Mesodermal cell (in vitro differentiated cells): ENCODE measurements around the gene XAGE1A.
"Not testable (repeated sequence)": the region's sequence is repeated elsewhere in the genome, so short reads cannot be mapped to it uniquely, and the experiment has no call there.

Source experiments
- H3K27ac ChIP-seq: 2 replicates; pipeline ENCODE4 v1.7.0; 2013; ENCODE audit warnings: mild to moderate bottlenecking, low read depth, low read length, moderate library complexity; ENCODE audit not compliant: severe bottlenecking
- H3K36me3 ChIP-seq: 2 replicates; pipeline ENCODE4 v1.7.1; 2013; ENCODE audit warnings: mild to moderate bottlenecking, low read length, moderate library complexity; ENCODE audit not compliant: control insufficient read depth, insufficient read depth
- H3K4me1 ChIP-seq: one replicate; pipeline ENCODE4 v1.7.1; 2013; ENCODE audit warnings: mild to moderate bottlenecking, low read length; ENCODE audit not compliant: insufficient read depth, control insufficient read depth, poor library complexity, severe bottlenecking
- H3K4me3 ChIP-seq: 2 replicates; pipeline ENCODE4 v1.7.0; 2013; ENCODE audit warnings: low read length, control low read depth, mild to moderate bottlenecking; ENCODE audit not compliant: insufficient read depth, poor library complexity, severe bottlenecking; ENCODE audit errors: extremely low read depth
- H3K9me3 ChIP-seq: 2 replicates; pipeline ENCODE4 v1.7.1; 2013; ENCODE audit warnings: mild to moderate bottlenecking, low read length, moderate library complexity; ENCODE audit not compliant: control insufficient read depth
- WGBS, 2 experiments: methylation state at CpG; one replicate each; pipeline ENCODE4 v1.1.5; 2013; ENCODE audit warnings: missing lambda C conversion rate in 2 of 2; ENCODE audit not compliant: insufficient coverage in 2 of 2; 5-methylcytosine and 5-hydroxymethylcytosine counted together

XAGE1A gene

GRCh38 chrX:52541051-52541450 is 45.4 kb downstream of the XAGE1A start:
- H3K9me3 ChIP-seq, H3K4me3 ChIP-seq, H3K4me1 ChIP-seq, H3K36me3 ChIP-seq, H3K27ac ChIP-seq: not testable (repeated sequence)
- 86 to 88% methylated on average over 1 to 2 of the region's 4 CpGs for WGBS, 2 experiments

GRCh38 chrX:52542311-52542710 is 46.7 kb downstream of the XAGE1A start:
- WGBS, 2 experiments: no CpG with 5 or more reads among the region's 6 CpGs
- Histone ChIP-seq H3K36me3 (no peaks in the 10 kb centered on the region), H3K4me3 (no peak overlapping the region), H3K9me3 (no peaks in the 10 kb centered on the region), H3K4me1 (no peaks in the 10 kb centered on the region), H3K27ac (no peak overlapping the region)

GRCh38 chrX:52544147-52544840 is 48.7 kb downstream of the XAGE1A start:
- no peak overlapping the region for H3K4me3 ChIP-seq
- no peaks in the 10 kb centered on the region for H3K9me3 ChIP-seq
- H3K36me3 ChIP-seq: no peaks in the 10 kb centered on the region
- 86 to 95% methylated on average over 4 to 9 of the region's 21 CpGs for WGBS, 2 experiments
- H3K4me1 ChIP-seq: no peaks in the 10 kb centered on the region
- no peak overlapping the region for H3K27ac ChIP-seq

GRCh38 chrX:52548769-52549168 is 53.2 kb downstream of the XAGE1A start:
- H3K27ac ChIP-seq, H3K4me3 ChIP-seq, H3K9me3 ChIP-seq, H3K36me3 ChIP-seq, H3K4me1 ChIP-seq: not testable (repeated sequence)
- no CpG with 5 or more reads among the region's 3 CpGs for WGBS, 2 experiments
